GM12801 (cell line): ENCODE data around the gene BIN1.

Experiments used
- TF ChIP-seq, protein P1 (sequence below): IDR thresholded peaks from one replicate; pipeline ENCODE4 v1.5.1; 2011; ENCODE audit warnings: control low read depth; ENCODE audit not compliant: insufficient read length; ENCODE audit errors: extremely low read depth

Gene BIN1

DNA sequence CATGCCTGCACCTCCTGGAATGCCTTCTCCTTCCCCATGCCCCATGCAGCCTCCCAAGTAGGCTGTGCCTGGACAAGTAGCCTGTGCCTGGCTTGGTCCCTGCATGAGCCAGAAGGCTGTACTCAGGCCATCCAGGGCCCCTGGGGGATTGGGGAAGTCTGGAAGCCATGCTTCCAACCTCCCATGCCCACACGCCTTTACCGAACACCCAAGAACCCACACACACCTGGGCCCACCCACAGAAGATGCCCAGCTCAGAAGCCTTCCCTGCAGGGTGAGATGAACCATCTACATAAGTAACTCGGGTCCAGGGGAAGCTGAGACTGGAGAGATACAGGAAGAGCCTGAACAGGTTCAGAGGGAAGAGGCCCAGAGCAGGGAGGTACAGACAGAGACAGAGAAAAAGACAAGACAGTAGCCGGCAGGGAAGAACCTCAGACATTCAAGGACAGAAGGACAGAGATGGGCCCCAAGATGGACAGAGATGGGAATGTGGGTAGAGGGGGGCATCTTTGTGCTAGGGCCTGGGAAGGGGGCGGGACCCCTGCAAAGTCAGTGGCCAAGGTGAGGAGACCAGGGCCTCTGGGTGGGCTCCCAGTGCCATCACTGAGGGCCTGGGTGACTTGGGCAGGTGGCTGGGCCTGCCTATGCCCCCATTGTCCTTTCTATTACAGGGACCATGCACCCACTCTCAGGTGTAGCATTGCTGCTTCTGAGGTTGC, 4.3 kb downstream of the BIN1 start:
- TF ChIP-seq, protein P1, sequence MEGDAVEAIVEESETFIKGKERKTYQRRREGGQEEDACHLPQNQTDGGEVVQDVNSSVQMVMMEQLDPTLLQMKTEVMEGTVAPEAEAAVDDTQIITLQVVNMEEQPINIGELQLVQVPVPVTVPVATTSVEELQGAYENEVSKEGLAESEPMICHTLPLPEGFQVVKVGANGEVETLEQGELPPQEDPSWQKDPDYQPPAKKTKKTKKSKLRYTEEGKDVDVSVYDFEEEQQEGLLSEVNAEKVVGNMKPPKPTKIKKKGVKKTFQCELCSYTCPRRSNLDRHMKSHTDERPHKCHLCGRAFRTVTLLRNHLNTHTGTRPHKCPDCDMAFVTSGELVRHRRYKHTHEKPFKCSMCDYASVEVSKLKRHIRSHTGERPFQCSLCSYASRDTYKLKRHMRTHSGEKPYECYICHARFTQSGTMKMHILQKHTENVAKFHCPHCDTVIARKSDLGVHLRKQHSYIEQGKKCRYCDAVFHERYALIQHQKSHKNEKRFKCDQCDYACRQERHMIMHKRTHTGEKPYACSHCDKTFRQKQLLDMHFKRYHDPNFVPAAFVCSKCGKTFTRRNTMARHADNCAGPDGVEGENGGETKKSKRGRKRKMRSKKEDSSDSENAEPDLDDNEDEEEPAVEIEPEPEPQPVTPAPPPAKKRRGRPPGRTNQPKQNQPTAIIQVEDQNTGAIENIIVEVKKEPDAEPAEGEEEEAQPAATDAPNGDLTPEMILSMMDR, result no peak

DNA sequence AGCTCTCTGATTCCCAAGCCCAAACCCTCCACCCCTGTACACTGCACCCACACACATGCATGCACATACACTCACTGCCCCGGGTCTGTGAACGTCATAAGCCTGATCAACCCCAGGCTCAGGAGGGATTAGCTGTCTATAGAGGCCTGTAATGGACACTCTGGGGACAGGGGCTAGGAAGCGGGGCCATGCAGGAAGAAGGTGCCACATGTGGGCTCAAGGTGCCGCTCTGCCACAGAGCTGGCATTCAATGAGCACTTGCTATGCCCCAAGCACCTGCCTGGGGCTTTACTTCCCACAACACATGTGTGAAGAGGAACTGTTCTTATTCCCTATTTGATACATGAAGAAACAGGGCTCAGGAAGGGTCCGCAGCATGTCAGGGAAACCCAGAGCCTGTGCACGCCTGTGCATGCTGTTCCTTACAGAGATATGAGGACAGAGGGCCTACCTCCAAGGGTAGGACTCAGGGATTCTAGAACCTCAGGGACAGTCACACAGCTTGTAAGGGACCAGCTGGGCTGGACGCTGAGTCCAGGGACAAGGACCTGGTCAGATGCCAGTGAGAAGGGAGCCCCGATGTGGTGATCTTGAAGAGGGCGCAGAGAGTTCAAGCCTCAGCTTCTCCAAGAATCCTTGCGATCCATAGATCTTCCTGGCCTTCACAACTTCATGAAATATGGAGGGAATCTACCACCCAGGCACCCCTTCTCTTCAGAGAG, 5.0 kb downstream of the BIN1 start:
- TF ChIP-seq, protein P1, result no peak

- TF ChIP-seq, protein P1, result no peak
Observed at GRCh38 chr2:127101048-127101611, 5.8 kb downstream of the BIN1 start.

- TF ChIP-seq, protein P1, result no peak
Observed at GRCh38 chr2:127100251-127101047, 6.5 kb downstream of the BIN1 start.

DNA sequence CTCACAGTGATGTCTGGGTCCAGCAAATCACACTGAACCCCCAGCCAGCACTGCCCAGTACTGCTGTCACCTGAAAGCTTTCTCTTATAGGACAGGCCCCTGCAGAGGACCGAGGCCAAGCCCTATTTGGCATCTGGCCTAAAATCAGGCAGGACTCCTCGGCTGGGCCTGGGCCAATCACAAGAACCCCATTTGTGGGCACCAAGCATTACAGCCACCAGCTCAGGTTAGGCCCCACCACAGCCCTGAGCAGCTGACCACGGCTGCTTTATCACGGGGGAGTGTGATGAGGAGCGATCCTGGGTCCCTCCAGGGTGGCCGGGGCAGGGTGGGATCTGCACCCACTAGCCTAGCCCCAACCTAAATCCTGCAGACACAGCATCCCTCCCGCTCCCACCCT, 8.2 kb downstream of the BIN1 start:
- TF ChIP-seq, protein P1, result no peak

DNA sequence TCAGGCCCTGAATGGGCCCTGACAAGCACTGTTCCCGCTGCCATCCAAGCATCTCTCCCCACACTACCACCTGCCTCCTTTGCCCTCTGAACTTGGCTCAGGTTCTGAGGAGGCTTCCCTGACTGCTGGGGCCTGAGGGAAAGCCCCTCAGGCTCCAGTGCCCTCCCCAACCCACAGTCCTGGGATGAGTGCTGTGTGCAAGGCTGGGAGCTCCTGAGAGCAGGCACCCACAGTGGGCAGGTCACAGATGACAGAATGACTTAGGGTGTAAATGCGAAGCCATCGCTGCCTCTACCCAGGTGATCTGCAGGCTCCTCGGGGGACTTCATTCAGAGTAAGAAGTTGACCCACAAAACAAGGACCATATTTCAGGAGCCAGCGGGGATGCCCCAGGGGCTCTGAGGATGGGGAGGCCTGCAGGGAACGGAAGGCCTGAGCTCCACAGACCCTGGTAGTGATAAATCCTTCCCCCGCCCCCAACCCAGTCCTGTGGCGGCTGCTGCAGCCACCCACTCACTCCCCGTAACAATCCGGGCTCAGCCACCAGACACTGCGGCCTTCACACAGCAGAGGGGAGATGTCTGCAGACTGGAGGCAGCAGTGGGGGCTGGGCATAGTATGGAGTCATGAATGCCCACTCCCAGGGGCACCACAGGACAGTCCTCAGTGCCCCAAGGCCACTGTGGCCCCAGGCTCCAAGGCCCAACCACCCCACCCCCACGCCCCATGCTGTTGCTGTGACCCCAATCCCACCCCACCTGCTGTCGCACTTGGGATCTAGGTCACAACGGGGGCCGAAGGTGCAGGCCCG, 8.9 kb downstream of the BIN1 start:
- TF ChIP-seq, protein P1, result no peak

GRCh38 chr2:127097471-127097765, 9.5 kb downstream of the BIN1 start:
- TF ChIP-seq, protein P1, result no peak
